C4-2B (cell line): ENCODE data around the gene FREM3.

Experiments used
- ZFX ChIP-seq: fragments of 450-650 bp; IDR thresholded peaks from 2 replicates; pipeline ENCODE4 v1.6.1; 2017
- TF ChIP-seq, protein P1 (sequence below): fragments of 450-650 bp; conservative IDR thresholded peaks from 2 replicates; pipeline ENCODE4 v1.5.1; 2017; ENCODE audit warnings: mild to moderate bottlenecking

DNA sequence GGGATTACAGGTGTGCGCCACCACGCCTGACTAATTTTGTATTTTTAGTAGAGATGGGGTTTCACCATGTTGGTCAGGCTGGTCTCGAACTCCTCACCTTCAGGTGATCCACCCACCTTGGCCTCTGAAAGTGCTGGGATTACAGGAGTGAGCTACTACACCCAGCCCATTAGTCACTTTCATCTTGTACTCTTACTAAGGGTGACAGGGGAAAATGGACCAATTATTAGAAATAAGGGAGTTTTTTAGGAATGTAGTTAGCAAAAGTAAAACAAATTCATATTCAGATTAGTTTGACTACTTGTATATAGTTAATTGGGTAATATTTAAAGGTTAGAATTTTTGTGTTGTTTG is 160.8 kb downstream of the FREM3 start:
- TF ChIP-seq, protein P1, sequence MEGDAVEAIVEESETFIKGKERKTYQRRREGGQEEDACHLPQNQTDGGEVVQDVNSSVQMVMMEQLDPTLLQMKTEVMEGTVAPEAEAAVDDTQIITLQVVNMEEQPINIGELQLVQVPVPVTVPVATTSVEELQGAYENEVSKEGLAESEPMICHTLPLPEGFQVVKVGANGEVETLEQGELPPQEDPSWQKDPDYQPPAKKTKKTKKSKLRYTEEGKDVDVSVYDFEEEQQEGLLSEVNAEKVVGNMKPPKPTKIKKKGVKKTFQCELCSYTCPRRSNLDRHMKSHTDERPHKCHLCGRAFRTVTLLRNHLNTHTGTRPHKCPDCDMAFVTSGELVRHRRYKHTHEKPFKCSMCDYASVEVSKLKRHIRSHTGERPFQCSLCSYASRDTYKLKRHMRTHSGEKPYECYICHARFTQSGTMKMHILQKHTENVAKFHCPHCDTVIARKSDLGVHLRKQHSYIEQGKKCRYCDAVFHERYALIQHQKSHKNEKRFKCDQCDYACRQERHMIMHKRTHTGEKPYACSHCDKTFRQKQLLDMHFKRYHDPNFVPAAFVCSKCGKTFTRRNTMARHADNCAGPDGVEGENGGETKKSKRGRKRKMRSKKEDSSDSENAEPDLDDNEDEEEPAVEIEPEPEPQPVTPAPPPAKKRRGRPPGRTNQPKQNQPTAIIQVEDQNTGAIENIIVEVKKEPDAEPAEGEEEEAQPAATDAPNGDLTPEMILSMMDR = no peak
- TF ChIP-seq ZFX = no peak
